Measurements from ENCODE around the gene PROZ.

Gene PROZ

DNA sequence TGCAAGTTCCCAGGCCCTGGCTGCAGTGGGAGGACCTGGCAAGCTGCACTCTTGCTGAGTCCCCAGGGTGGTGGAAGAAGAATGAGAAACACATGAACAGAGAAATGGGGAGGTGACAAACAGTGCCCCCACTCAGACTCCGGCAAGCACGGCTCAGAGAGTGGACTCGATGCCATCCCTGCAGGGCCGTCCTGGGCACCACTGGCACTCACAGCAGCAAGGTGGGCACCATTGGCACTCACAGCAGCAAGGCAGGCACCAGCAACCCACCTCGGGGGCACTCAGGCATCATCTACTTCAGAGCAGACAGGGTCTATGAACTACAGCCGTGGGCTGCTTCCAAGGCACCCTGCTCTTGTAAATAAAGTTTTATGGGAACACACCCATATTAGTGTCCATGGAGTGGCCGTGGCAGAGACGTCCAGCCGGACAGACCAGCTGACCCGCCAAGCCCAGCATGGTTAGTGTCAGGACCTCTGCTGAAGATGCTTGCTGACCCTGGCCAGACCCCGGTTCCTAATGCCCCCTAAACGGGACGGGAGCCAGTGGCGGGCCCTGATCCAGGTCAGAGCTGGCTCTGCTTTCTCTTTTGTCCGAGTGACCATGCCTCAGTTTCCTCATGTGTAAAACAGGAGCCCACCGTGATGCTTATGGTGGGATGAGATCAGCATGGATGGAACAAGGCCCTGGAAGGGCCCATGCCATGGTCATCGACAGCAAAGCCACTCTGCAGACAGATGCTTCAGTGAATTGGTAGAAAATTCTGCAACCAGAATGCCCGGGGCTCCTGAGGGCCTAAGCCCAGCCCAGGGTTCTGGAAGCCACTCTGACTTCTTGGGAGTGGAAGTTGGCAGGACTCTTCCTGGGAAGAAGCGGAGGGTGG lies 37.9 kb upstream of the PROZ start:
- TF ChIP-seq, protein P1, sequence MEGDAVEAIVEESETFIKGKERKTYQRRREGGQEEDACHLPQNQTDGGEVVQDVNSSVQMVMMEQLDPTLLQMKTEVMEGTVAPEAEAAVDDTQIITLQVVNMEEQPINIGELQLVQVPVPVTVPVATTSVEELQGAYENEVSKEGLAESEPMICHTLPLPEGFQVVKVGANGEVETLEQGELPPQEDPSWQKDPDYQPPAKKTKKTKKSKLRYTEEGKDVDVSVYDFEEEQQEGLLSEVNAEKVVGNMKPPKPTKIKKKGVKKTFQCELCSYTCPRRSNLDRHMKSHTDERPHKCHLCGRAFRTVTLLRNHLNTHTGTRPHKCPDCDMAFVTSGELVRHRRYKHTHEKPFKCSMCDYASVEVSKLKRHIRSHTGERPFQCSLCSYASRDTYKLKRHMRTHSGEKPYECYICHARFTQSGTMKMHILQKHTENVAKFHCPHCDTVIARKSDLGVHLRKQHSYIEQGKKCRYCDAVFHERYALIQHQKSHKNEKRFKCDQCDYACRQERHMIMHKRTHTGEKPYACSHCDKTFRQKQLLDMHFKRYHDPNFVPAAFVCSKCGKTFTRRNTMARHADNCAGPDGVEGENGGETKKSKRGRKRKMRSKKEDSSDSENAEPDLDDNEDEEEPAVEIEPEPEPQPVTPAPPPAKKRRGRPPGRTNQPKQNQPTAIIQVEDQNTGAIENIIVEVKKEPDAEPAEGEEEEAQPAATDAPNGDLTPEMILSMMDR (IDR thresholded peaks at IDR 0.05; ENCODE audit: borderline replicate concordance, control extremely low read depth, extremely low read depth, insufficient read depth, missing control alignments) = no peak
- no peak for DNase-seq (ENCODE audit: low spot score)
- in situ Hi-C loops (cut with MboI; ENCODE audit: low sequenced_read_pairs, unreplicated experiment) = no loop called here

DNA sequence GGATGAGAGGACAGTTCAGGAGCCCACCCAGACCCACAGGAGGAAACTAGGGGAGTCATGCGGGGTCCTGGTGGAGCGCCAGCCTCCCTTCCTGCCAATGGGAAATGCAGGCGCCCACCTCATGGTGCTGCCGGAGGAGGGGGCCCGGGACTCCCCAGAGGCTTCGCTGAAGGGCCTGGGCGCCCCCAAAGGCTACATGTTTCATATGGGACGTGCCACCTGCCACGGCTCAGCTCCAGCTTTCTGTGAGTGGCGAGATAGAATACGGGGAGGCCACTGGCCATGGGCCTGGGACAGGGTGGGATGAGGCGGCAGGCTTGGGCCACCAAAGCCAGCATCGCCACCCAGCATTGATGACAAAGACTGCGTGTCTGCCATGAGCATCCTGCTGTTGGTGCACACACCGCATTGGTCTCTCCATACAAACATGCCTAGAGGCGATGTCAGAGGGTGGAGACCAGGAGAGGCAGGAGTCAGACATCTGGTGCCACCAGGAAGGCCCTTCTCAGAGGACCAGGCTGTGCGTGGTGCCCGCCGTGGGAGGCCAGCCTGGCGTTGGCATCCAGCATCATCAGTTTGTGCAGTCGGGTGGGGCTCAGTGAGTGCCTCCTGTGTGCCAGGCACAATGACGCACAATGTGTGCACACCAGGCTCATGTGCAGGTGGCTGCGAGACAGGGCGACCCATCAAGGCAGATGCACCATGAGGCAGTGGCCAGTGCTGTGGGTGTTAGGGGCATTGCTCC lies 37.1 kb upstream of the PROZ start:
- no peak for DNase-seq (ENCODE audit: low spot score)
- in situ Hi-C loops (cut with MboI; ENCODE audit: low sequenced_read_pairs, unreplicated experiment) = no loop called here
- TF ChIP-seq, protein P1 (IDR thresholded peaks at IDR 0.05; ENCODE audit: borderline replicate concordance, control extremely low read depth, extremely low read depth, insufficient read depth, missing control alignments) = no peak

DNA sequence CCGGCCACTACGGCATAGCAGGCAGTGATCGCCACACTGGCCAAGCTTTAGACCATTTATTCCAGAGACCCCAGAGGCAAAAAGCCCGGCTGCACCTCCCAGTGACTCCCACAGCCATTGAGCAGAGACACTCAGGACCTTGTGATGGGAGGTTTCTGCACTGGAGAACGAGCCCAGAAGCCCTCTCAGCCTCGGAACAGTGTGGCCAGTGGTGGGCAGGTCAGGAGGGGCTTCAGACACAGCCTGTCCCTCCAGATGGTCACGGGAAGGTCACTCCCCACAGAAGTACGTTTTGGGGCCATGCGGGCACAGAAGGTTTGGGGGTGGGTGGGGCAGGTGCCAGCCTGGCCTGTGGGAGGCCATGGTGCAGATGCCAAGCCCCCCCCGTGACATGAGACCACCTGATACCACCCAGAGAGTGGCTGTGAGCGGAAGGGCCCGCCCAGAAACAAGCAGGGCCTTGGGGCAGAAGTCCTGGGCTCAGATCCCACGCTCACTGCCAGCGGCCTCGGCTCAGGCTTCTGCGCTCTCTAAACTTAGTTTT lies 36.4 kb upstream of the PROZ start:
- in situ Hi-C loops (cut with MboI; ENCODE audit: low sequenced_read_pairs, unreplicated experiment) = no loop called here
- TF ChIP-seq, protein P1 (IDR thresholded peaks at IDR 0.05; ENCODE audit: borderline replicate concordance, control extremely low read depth, extremely low read depth, insufficient read depth, missing control alignments) = no peak
- no peak for DNase-seq (ENCODE audit: low spot score)

DNA sequence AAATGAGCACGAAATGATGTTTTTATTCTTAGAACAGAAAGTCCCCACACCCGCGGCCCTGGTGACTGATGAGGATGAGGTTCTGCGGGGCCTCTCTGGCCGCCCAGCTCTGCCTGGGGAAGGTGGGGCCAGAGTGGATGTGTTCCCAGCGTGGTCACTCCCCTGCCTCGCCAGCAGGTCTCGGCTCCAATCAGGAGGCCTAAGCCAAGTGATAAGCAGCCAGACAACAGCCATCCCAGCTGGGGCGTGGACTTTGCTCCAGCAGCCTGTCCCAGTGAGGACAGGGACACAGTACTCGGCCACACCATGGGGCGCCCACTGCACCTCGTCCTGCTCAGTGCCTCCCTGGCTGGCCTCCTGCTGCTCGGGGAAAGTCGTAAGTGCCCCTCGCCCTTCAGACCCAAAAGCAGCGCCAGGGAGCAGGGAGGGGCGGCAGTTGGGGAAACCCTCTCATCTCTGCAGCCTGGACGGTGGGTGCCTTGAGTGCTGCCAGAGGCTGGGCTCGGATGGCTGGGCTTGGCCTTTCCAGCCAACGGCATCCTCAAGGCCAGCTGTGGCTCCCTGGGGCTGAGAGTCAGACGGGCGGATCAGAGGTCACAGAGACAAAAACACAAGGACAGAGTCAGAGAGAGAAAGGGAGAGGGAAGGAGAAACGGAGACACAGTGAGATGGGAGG lies 35.8 kb upstream of the PROZ start, which contains the start of gene F10:
F10 (plus strand) TSS at position 250 of the 676 bp plus-strand sequence; CDS start at position 307, 57 bp downstream.
- in situ Hi-C loops (cut with MboI; ENCODE audit: low sequenced_read_pairs, unreplicated experiment) = no loop called here
- TF ChIP-seq, protein P1 (IDR thresholded peaks at IDR 0.05; ENCODE audit: borderline replicate concordance, control extremely low read depth, extremely low read depth, insufficient read depth, missing control alignments) = no peak

DNA sequence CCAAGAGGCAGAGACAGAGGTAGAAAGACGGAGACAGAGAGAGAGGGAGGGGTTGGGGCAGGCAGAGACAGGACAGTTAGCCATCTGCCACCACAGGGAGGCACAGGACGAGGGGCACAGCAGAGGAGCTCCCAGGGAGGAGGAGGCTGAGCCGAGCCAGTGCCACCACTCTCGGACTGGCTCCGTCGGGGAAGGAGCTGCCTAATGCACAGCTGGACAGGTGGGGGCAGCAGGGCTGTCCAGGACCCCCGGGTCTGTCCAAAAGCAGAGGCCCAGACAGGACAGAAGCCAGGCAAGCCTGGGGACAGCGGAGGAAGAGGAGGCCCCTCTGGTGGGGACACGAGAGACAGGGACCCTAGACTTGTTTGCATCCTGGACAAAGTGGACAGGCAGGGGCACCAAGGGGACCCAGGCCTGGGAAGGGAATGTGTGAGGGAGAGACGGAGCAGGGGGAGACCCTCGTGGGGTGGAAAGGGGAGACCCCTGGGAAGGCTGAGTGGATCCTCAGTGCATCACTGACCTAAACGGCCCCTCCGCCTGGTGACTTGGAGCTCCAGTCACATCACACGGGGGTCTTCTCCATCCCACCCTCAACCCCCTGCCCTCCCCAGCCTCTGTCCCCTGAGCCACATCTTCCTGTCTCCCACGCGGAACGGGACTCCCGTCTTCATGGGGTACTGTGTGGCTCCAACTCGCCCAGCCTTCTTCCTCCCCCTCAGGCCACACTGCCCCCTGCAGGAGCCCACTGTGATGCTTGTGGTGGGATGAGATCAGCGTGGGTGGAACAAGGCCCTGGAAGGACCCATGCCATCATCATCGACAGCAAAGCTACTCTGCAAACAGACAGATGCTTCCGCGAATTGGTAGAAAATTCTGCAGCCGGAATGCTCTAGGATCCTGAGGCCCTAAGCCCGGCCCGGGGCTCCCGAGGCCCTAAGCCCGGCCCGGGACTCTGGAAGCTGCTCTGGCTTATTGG lies 34.9 kb upstream of the PROZ start:
- TF ChIP-seq, protein P1 (IDR thresholded peaks at IDR 0.05; ENCODE audit: borderline replicate concordance, control extremely low read depth, extremely low read depth, insufficient read depth, missing control alignments) = no peak
- in situ Hi-C loops (cut with MboI; ENCODE audit: low sequenced_read_pairs, unreplicated experiment) = no loop called here
- DNase-seq (ENCODE audit: low spot score) = no peak

More for the DNA sequence above, 35.8 kb upstream of the PROZ start, which contains the start of gene F10:
- DNase-seq (ENCODE audit: low spot score) = no peak
